Prostate gland (tissue), 2 donors: ENCODE data around the gene TMEM256.

Experiments used
- CTCF ChIP-seq, 4 experiments: fragments of 200-600 bp in 2 of 4; fragments of 450-650 bp in 2 of 4; sonication (generic) in 2 of 4; IDR thresholded peaks; 1 replicate in 3 of 4; 2 replicates in 1 of 4; pipeline ENCODE4 v1.5.1; 2016 to 2019; ENCODE audit warnings: antibody characterized with exemption in 4 of 4, mild to moderate bottlenecking in 2 of 4, moderate library complexity in 2 of 4
- POLR2AphosphoS5 ChIP-seq: sonication (generic); formaldehyde crosslinking; IDR thresholded peaks from one replicate; pipeline ENCODE4 v1.6.1; 2017; ENCODE audit warnings: antibody characterized with exemption

- TF ChIP-seq CTCF (IDR thresholded peaks at IDR 0.05) (no peak), POLR2AphosphoS5 (no peak)
Measured at GRCh38 chr17:7432296-7432695, 28.4 kb upstream of the TMEM256 start.
